WI38 (cell line): Measurements from ENCODE around the gene RBMS2.
A peak's percentile ranks its signal among the peaks of the same experiment; 100 is the strongest.

Source experiments
- H3K4me3 ChIP-seq: 2 replicates; pipeline ENCODE4 v1.5.1; 2011; ENCODE audit warnings: low read depth, mild to moderate bottlenecking, control low read depth, low read length
- CTCF ChIP-seq: IDR thresholded peaks from 2 replicates; pipeline ENCODE4 v1.5.1; 2012; ENCODE audit warnings: low read depth, mild to moderate bottlenecking, control low read depth, low read length

RBMS2 gene

GRCh38 chr12:56645201-56645716, 123.6 kb downstream of the RBMS2 start:
- H3K4me3 ChIP-seq, result peak overlapping the region; percentile 92

More at GRCh38 chr12:56645201-56645716, 123.6 kb downstream of the RBMS2 start:
- TF ChIP-seq CTCF, result no peak
